CD4-positive, alpha-beta memory T cell (primary cell): Measurements from ENCODE around the gene TRIM61. TPM values are rescaled to one million over a fixed set of nuclear protein-coding genes. Genes with fewer than 3 reads are reported as not detected.
"Not testable (repeated sequence)": the region's sequence is repeated elsewhere in the genome, so short reads cannot be mapped to it uniquely, and the experiment has no call there.

Experiments
- CTCF ChIA-PET: fragments of 350-600 bp; sonication (Branson Sonifier 250); formaldehyde crosslinking; loops from one replicate; lab custom pipeline; 2021; ENCODE audit warnings: inconsistent platforms; ENCODE audit not compliant: partially characterized antibody; lab: Charles Lee
- POLR2A ChIA-PET: fragments of 350-600 bp; sonication (Branson Sonifier 250); formaldehyde crosslinking; loops from one replicate; lab custom pipeline; 2021; ENCODE audit not compliant: partially characterized antibody; lab: Charles Lee
- DNase-seq, 5 donors: peaks; one replicate each; pipeline versions ENCODE4 v3.0.0 to v3.0.0-alpha.2; 2020 to 2022; ENCODE audit warnings: mixed read lengths in 1 of 5
- H3K27ac ChIP-seq: one replicate; pipeline ENCODE4 v1.7.0; 2013; ENCODE audit warnings: low read depth, low read length
- H3K27me3 ChIP-seq: 2 replicates; pipeline ENCODE4 v1.7.0; 2013; ENCODE audit warnings: mild to moderate bottlenecking, low read length, moderate library complexity; ENCODE audit not compliant: insufficient read depth
- H3K36me3 ChIP-seq: 2 replicates; pipeline ENCODE4 v1.7.0; 2013; ENCODE audit warnings: mild to moderate bottlenecking, low read length, moderate library complexity; ENCODE audit not compliant: insufficient read depth
- H3K4me1 ChIP-seq: 2 replicates; pipeline ENCODE4 v1.7.0; 2013; ENCODE audit warnings: mild to moderate bottlenecking, low read length, moderate library complexity; ENCODE audit not compliant: insufficient read depth
- H3K4me3 ChIP-seq, 2 donors: one replicate each; pipeline ENCODE4 v1.7.0; 2013; ENCODE audit warnings: low read length in 2 of 2, mild to moderate bottlenecking in 1 of 2
- H3K9me3 ChIP-seq, 2 donors: one replicate each; pipeline ENCODE4 v1.7.0; 2013; ENCODE audit warnings: low read length in 2 of 2, control low read depth in 1 of 2; ENCODE audit not compliant: control insufficient read depth in 1 of 2
- H3K27ac Mint-ChIP-seq, 7 donors: one replicate each; pipeline ENCODE4 v1.8.0; 2020 to 2021; ENCODE audit warnings: mixed read lengths in 7 of 7, mild to moderate bottlenecking in 6 of 7, inconsistent platforms in 3 of 7, moderate library complexity in 3 of 7
- H3K27me3 Mint-ChIP-seq, 2 donors: one replicate each; pipeline ENCODE4 v1.8.0; 2020 to 2021; ENCODE audit warnings: mixed read lengths in 2 of 2
- H3K36me3 Mint-ChIP-seq, 2 donors: one replicate each; pipeline ENCODE4 v1.8.0; 2020 to 2021; ENCODE audit warnings: mixed read lengths in 2 of 2, inconsistent platforms in 1 of 2, mild to moderate bottlenecking in 1 of 2
- H3K4me1 Mint-ChIP-seq, 4 donors: one replicate each; pipeline ENCODE4 v1.8.0; 2020 to 2021; ENCODE audit warnings: mixed read lengths in 4 of 4, mild to moderate bottlenecking in 1 of 4
- H3K4me3 Mint-ChIP-seq, 8 donors: one replicate each; pipeline ENCODE4 v1.8.0; 2020 to 2021; ENCODE audit warnings: mixed read lengths in 8 of 8, mild to moderate bottlenecking in 7 of 8, moderate library complexity in 6 of 8, inconsistent platforms in 3 of 8
- H3K9me3 Mint-ChIP-seq, 8 donors: one replicate each; pipeline ENCODE4 v1.8.0; 2020 to 2021; ENCODE audit warnings: mixed read lengths in 8 of 8, mild to moderate bottlenecking in 5 of 8, inconsistent platforms in 3 of 8, moderate library complexity in 1 of 8
- intact Hi-C: fragments of 100-400 bp; cut with micrococcal nuclease; formaldehyde crosslinking; loops from one replicate; pipeline ENCODE4 v1.15.1; 2023
- polyA plus RNA-seq, 2 donors: library from polyadenylated mRNA; unstranded; fragments of 300-500 nt; fragmentation: Illumina TruSeq; gene quantifications; one replicate each; pipeline ENCODE4 v1.2.3, GENCODE V29; 2021
- total RNA-seq, 2 experiments: library from RNA; stranded (reverse); gene quantifications; one replicate each; pipeline ENCODE4 v1.2.3, GENCODE V29; 2021

Gene TRIM61
- total and polyA plus RNA-seq, 4 experiments from 2014 or later, result 1.1 to 1.4 (median 1.4) TPM; not detected in 1

- Mint-ChIP-seq H3K27me3 (peaks cover 7 to 15% of the 10 kb centered on the region in 2 donors), H3K27ac (no peak overlapping the region), H3K4me1 (no peaks in the 10 kb centered on the region), H3K36me3 (no peaks in the 10 kb centered on the region), H3K4me3 (no peak overlapping the region), H3K9me3 (no peaks in the 10 kb centered on the region)
- intact Hi-C loops, result no loop called here
- Histone ChIP-seq H3K27me3 (no peaks in the 10 kb centered on the region), H3K9me3 (no peaks in the 10 kb centered on the region), H3K36me3 (no peaks in the 10 kb centered on the region), H3K4me3 (no peak overlapping the region), H3K27ac (no peak overlapping the region), H3K4me1 (no peaks in the 10 kb centered on the region)
- ChIA-PET CTCF (no interaction called here), POLR2A (no interaction called here)
- no peak for DNase-seq
Measured at GRCh38 chr4:164931551-164932324, 45.7 kb downstream of the TRIM61 start.

GRCh38 chr4:164930647-164931046 lies 46.8 kb downstream of the TRIM61 start:
- Histone ChIP-seq H3K4me3 (no peak overlapping the region), H3K4me1 (no peaks in the 10 kb centered on the region), H3K27me3 (no peaks in the 10 kb centered on the region), H3K27ac (no peak overlapping the region), H3K9me3 (no peaks in the 10 kb centered on the region), H3K36me3 (no peaks in the 10 kb centered on the region)
- no peaks in the 10 kb centered on the region for H3K9me3 Mint-ChIP-seq
- intact Hi-C loops, result no loop called here
- no peak overlapping the region for H3K4me3 Mint-ChIP-seq
- no peak overlapping the region for H3K27ac Mint-ChIP-seq
- no peaks in the 10 kb centered on the region for H3K36me3 Mint-ChIP-seq
- peaks cover 1 to 12% of the 10 kb centered on the region in 2 donors for H3K27me3 Mint-ChIP-seq
- ChIA-PET POLR2A (no interaction called here), CTCF (no interaction called here)
- no peaks in the 10 kb centered on the region for H3K4me1 Mint-ChIP-seq
- DNase-seq, result no peak

GRCh38 chr4:164927101-164927500 lies 50.4 kb downstream of the TRIM61 start:
- H3K9me3 ChIP-seq, H3K9me3 Mint-ChIP-seq, H3K27me3 Mint-ChIP-seq, H3K27ac ChIP-seq, H3K4me3 ChIP-seq, H3K4me3 Mint-ChIP-seq, H3K4me1 Mint-ChIP-seq, intact Hi-C loops, H3K36me3 Mint-ChIP-seq, H3K27ac Mint-ChIP-seq, H3K27me3 ChIP-seq, POLR2A ChIA-PET, H3K4me1 ChIP-seq, DNase-seq, H3K36me3 ChIP-seq, CTCF ChIA-PET: not testable (repeated sequence)

GRCh38 chr4:164926301-164926700 lies 51.2 kb downstream of the TRIM61 start:
- ChIA-PET POLR2A (no interaction called here), CTCF (no interaction called here)
- Histone ChIP-seq H3K4me1 (no peaks in the 10 kb centered on the region), H3K27ac (no peak overlapping the region), H3K36me3 (no peaks in the 10 kb centered on the region), H3K4me3 (no peak overlapping the region), H3K27me3 (no peaks in the 10 kb centered on the region), H3K9me3 (no peaks in the 10 kb centered on the region)
- Mint-ChIP-seq H3K4me3 (no peak overlapping the region), H3K27me3 (peaks cover 3 to 5% of the 10 kb centered on the region in 2 donors), H3K27ac (no peak overlapping the region), H3K9me3 (no peaks in the 10 kb centered on the region), H3K4me1 (no peaks in the 10 kb centered on the region), H3K36me3 (no peaks in the 10 kb centered on the region)
- DNase-seq, result no peak
- intact Hi-C loops, result no loop called here

- peaks cover 0 to 3% of the 10 kb centered on the region in 2 donors for H3K27me3 Mint-ChIP-seq
- Histone ChIP-seq H3K9me3 (no peaks in the 10 kb centered on the region), H3K36me3 (no peaks in the 10 kb centered on the region), H3K4me1 (no peaks in the 10 kb centered on the region), H3K4me3 (no peak overlapping the region), H3K27me3 (no peaks in the 10 kb centered on the region), H3K27ac (no peak overlapping the region)
- H3K36me3 Mint-ChIP-seq, result no peaks in the 10 kb centered on the region
- CTCF ChIA-PET, result no interaction called here
- H3K9me3 Mint-ChIP-seq, result peaks cover 0 to 2% (median 0%) of the 10 kb centered on the region in 8 donors
- no peaks in the 10 kb centered on the region for H3K4me1 Mint-ChIP-seq
- POLR2A ChIA-PET, result no interaction called here
- no peak for DNase-seq
- H3K27ac Mint-ChIP-seq, result no peak overlapping the region
- intact Hi-C loops, result no loop called here
- no peak overlapping the region for H3K4me3 Mint-ChIP-seq
Measured at GRCh38 chr4:164924670-164925238, 52.7 kb downstream of the TRIM61 start.

- CTCF ChIA-PET, result no interaction called here
Measured at GRCh38 chr4:164918956-164919355, 58.5 kb downstream of the TRIM61 start.

More at GRCh38 chr4:164918956-164919355, 58.5 kb downstream of the TRIM61 start:
- H3K27me3 Mint-ChIP-seq, result peaks cover 0 to 2% of the 10 kb centered on the region in 2 donors
- Histone ChIP-seq H3K9me3 (no peaks in the 10 kb centered on the region), H3K4me3 (no peak overlapping the region), H3K27me3 (no peaks in the 10 kb centered on the region), H3K4me1 (no peaks in the 10 kb centered on the region), H3K36me3 (no peaks in the 10 kb centered on the region), H3K27ac (no peak overlapping the region)
- H3K27ac Mint-ChIP-seq, result no peak overlapping the region
- no peaks in the 10 kb centered on the region for H3K4me1 Mint-ChIP-seq
- no peak for DNase-seq
- no peaks in the 10 kb centered on the region for H3K36me3 Mint-ChIP-seq
- H3K4me3 Mint-ChIP-seq, result no peak overlapping the region
- peaks cover 0 to 2% (median 0%) of the 10 kb centered on the region in 8 donors for H3K9me3 Mint-ChIP-seq
- intact Hi-C loops, result no loop called here
- POLR2A ChIA-PET, result no interaction called here
